ENCODE measurements around the gene PCP2. TPM values are rescaled to one million over a fixed set of nuclear protein-coding genes. Genes with fewer than 3 reads are reported as not detected.

PCP2 gene
- total and polyA plus RNA-seq, 2 donors = 1.9 to 9.4 TPM

GRCh38 chr19:7618348-7618747, 15.2 kb downstream of the PCP2 start:
- 96% methylated on average over 4 of the region's 4 CpGs for WGBS

GRCh38 chr19:7617735-7618134, 15.8 kb downstream of the PCP2 start:
- Histone ChIP-seq H3K36me3 (ENCODE audit: control insufficient read depth in 2 of 2, insufficient read depth in 2 of 2, low read length in 1 of 2) (peaks cover 41 to 54% of the 10 kb centered on the region in 2 donors), H3K9me3 (ENCODE audit: control insufficient read depth in 2 of 2, insufficient read depth in 1 of 2, low read length in 1 of 2) (peaks cover 0 to 2% of the 10 kb centered on the region in 2 donors), H3K4me3 (ENCODE audit: low read length in 2 of 2) (no peak overlapping the region), H3K27ac (ENCODE audit: low read depth in 1 of 2, low read length in 1 of 2) (no peak overlapping the region), H3K4me1 (ENCODE audit: control insufficient read depth in 2 of 2, insufficient read depth in 2 of 2, low read length in 2 of 2) (no peaks in the 10 kb centered on the region), H3K27me3 (ENCODE audit: control insufficient read depth in 2 of 2, insufficient read depth in 1 of 2, low read length in 1 of 2) (no peaks in the 10 kb centered on the region)
- DNase-seq (ENCODE audit: low read depth in 6 of 9, low spot score in 9 of 9) = no peak
- WGBS = 95% methylated on average over 28 of the region's 28 CpGs

More at GRCh38 chr19:7618348-7618747, 15.2 kb downstream of the PCP2 start:
- no peak for DNase-seq (ENCODE audit: low read depth in 6 of 9, low spot score in 9 of 9)
- Histone ChIP-seq H3K4me1 (ENCODE audit: control insufficient read depth in 2 of 2, insufficient read depth in 2 of 2, low read length in 2 of 2) (no peaks in the 10 kb centered on the region), H3K27me3 (ENCODE audit: control insufficient read depth in 2 of 2, insufficient read depth in 1 of 2, low read length in 1 of 2) (no peaks in the 10 kb centered on the region), H3K9me3 (ENCODE audit: control insufficient read depth in 2 of 2, insufficient read depth in 1 of 2, low read length in 1 of 2) (peaks cover 0 to 3% of the 10 kb centered on the region in 2 donors), H3K36me3 (ENCODE audit: control insufficient read depth in 2 of 2, insufficient read depth in 2 of 2, low read length in 1 of 2) (peaks cover 46 to 60% of the 10 kb centered on the region in 2 donors), H3K27ac (ENCODE audit: low read depth in 1 of 2, low read length in 1 of 2) (no peak overlapping the region), H3K4me3 (ENCODE audit: low read length in 2 of 2) (no peak overlapping the region)

- 97% methylated on average over 12 of the region's 12 CpGs for WGBS
- no peaks in the 10 kb centered on the region for H3K4me1 ChIP-seq (ENCODE audit: control insufficient read depth in 2 of 2, insufficient read depth in 2 of 2, low read length in 2 of 2)
- H3K36me3 ChIP-seq (ENCODE audit: control insufficient read depth in 2 of 2, insufficient read depth in 2 of 2, low read length in 1 of 2) = peaks cover 36 to 49% of the 10 kb centered on the region in 2 donors
- no peak overlapping the region for H3K4me3 ChIP-seq (ENCODE audit: low read length in 2 of 2)
- no peak overlapping the region for H3K27ac ChIP-seq (ENCODE audit: low read depth in 1 of 2, low read length in 1 of 2)
- no peak for DNase-seq (ENCODE audit: low read depth in 6 of 9, low spot score in 9 of 9)
- peaks cover 0 to 2% of the 10 kb centered on the region in 2 donors for H3K9me3 ChIP-seq (ENCODE audit: control insufficient read depth in 2 of 2, insufficient read depth in 1 of 2, low read length in 1 of 2)
- H3K27me3 ChIP-seq (ENCODE audit: control insufficient read depth in 2 of 2, insufficient read depth in 1 of 2, low read length in 1 of 2) = no peaks in the 10 kb centered on the region
These were observed 16.3 kb downstream of the PCP2 start for GRCh38 chr19:7617172-7617571.

GRCh38 chr19:7614859-7615741, 18.4 kb downstream of the PCP2 start:
- no peak for DNase-seq (ENCODE audit: low read depth in 6 of 9, low spot score in 9 of 9)
- peaks cover 16 to 28% of the 10 kb centered on the region in 2 donors for H3K36me3 ChIP-seq (ENCODE audit: control insufficient read depth in 2 of 2, insufficient read depth in 2 of 2, low read length in 1 of 2)
- peaks cover 0 to 2% of the 10 kb centered on the region in 2 donors for H3K9me3 ChIP-seq (ENCODE audit: control insufficient read depth in 2 of 2, insufficient read depth in 1 of 2, low read length in 1 of 2)
- no peak overlapping the region for H3K4me3 ChIP-seq (ENCODE audit: low read length in 2 of 2)
- 94% methylated on average over 59 of the region's 59 CpGs for WGBS
- H3K27ac ChIP-seq (ENCODE audit: low read depth in 1 of 2, low read length in 1 of 2) = no peak overlapping the region
- no peaks in the 10 kb centered on the region for H3K4me1 ChIP-seq (ENCODE audit: control insufficient read depth in 2 of 2, insufficient read depth in 2 of 2, low read length in 2 of 2)
- H3K27me3 ChIP-seq (ENCODE audit: control insufficient read depth in 2 of 2, insufficient read depth in 1 of 2, low read length in 1 of 2) = no peaks in the 10 kb centered on the region

GRCh38 chr19:7612282-7613274, 20.9 kb downstream of the PCP2 start:
- Histone ChIP-seq H3K27ac (ENCODE audit: low read depth in 1 of 2, low read length in 1 of 2) (no peak overlapping the region), H3K27me3 (ENCODE audit: control insufficient read depth in 2 of 2, insufficient read depth in 1 of 2, low read length in 1 of 2) (no peaks in the 10 kb centered on the region), H3K9me3 (ENCODE audit: control insufficient read depth in 2 of 2, insufficient read depth in 1 of 2, low read length in 1 of 2) (no peaks in the 10 kb centered on the region), H3K4me1 (ENCODE audit: control insufficient read depth in 2 of 2, insufficient read depth in 2 of 2, low read length in 2 of 2) (peaks cover 0 to under 1% of the 10 kb centered on the region in 2 donors), H3K36me3 (ENCODE audit: control insufficient read depth in 2 of 2, insufficient read depth in 2 of 2, low read length in 1 of 2) (peaks cover 0 to 7% of the 10 kb centered on the region in 2 donors), H3K4me3 (ENCODE audit: low read length in 2 of 2) (no peak overlapping the region)
- DNase-seq (ENCODE audit: low read depth in 6 of 9, low spot score in 9 of 9) = no peak
- WGBS = 95% methylated on average over 81 of the region's 81 CpGs

GRCh38 chr19:7611541-7612279, 21.8 kb downstream of the PCP2 start:
- no peak overlapping the region for H3K27ac ChIP-seq (ENCODE audit: low read depth in 1 of 2, low read length in 1 of 2)
- WGBS = 94% methylated on average over 41 of the region's 41 CpGs
- no peaks in the 10 kb centered on the region for H3K27me3 ChIP-seq (ENCODE audit: control insufficient read depth in 2 of 2, insufficient read depth in 1 of 2, low read length in 1 of 2)
- no peak overlapping the region for H3K4me3 ChIP-seq (ENCODE audit: low read length in 2 of 2)
- H3K36me3 ChIP-seq (ENCODE audit: control insufficient read depth in 2 of 2, insufficient read depth in 2 of 2, low read length in 1 of 2) = no peaks in the 10 kb centered on the region
- peaks cover 0 to 2% of the 10 kb centered on the region in 2 donors for H3K4me1 ChIP-seq (ENCODE audit: control insufficient read depth in 2 of 2, insufficient read depth in 2 of 2, low read length in 2 of 2)
- no peak for DNase-seq (ENCODE audit: low read depth in 6 of 9, low spot score in 9 of 9)
- H3K9me3 ChIP-seq (ENCODE audit: control insufficient read depth in 2 of 2, insufficient read depth in 1 of 2, low read length in 1 of 2) = no peaks in the 10 kb centered on the region

GRCh38 chr19:7610491-7611240, 22.9 kb downstream of the PCP2 start:
- peaks cover 0 to under 1% of the 10 kb centered on the region in 2 donors for H3K9me3 ChIP-seq (ENCODE audit: control insufficient read depth in 2 of 2, insufficient read depth in 1 of 2, low read length in 1 of 2)
- H3K4me3 ChIP-seq (ENCODE audit: low read length in 2 of 2) = no peak overlapping the region
- no peak for DNase-seq (ENCODE audit: low read depth in 6 of 9, low spot score in 9 of 9)
- no peaks in the 10 kb centered on the region for H3K36me3 ChIP-seq (ENCODE audit: control insufficient read depth in 2 of 2, insufficient read depth in 2 of 2, low read length in 1 of 2)
- peaks cover 0 to 2% of the 10 kb centered on the region in 2 donors for H3K4me1 ChIP-seq (ENCODE audit: control insufficient read depth in 2 of 2, insufficient read depth in 2 of 2, low read length in 2 of 2)
- WGBS = 90% methylated on average over 31 of the region's 31 CpGs
- H3K27ac ChIP-seq (ENCODE audit: low read depth in 1 of 2, low read length in 1 of 2) = no peak overlapping the region
- H3K27me3 ChIP-seq (ENCODE audit: control insufficient read depth in 2 of 2, insufficient read depth in 1 of 2, low read length in 1 of 2) = no peaks in the 10 kb centered on the region
